Measurements from ENCODE around the gene RBAK. TPM values are rescaled to one million over a fixed set of nuclear protein-coding genes. Genes with fewer than 3 reads are reported as not detected.

The RBAK gene
- total RNA-seq, 1 experiment from 2014 or later, result 16.2 TPM

GRCh38 chr7:5077740-5078139, 32.1 kb downstream of the RBAK start:
- RAD21 ChIA-PET (ENCODE audit: low non-redundant PET in 1 of 2, low total read pairs in 2 of 2, uncharacterized antibody in 2 of 2, unreplicated experiment in 2 of 2), result no interaction called here

More at GRCh38 chr7:5077740-5078139, 32.1 kb downstream of the RBAK start:
- no peak for DNase-seq (ENCODE audit: low read depth, low spot score)
- no peak overlapping the region for H3K9ac ChIP-seq (ENCODE audit: low read length)
- H3K4me2 ChIP-seq (ENCODE audit: low read length), result no peak overlapping the region
- no peaks in the 10 kb centered on the region for H3K79me2 ChIP-seq (ENCODE audit: insufficient read depth, low read length)
- ChIA-PET POLR2A (no interaction called here), CTCF (no interaction called here)
- no peaks in the 10 kb centered on the region for H3K9me3 ChIP-seq (ENCODE audit: control insufficient read depth in 1 of 2, insufficient read depth in 1 of 2, low read depth in 1 of 2, low read length in 2 of 2)
- no peak overlapping the region for H3K27ac ChIP-seq (ENCODE audit: low read depth, low read length)
- TF ChIP-seq TCF7L2 (IDR thresholded peaks at IDR 0.05; ENCODE audit: borderline replicate concordance, extremely low read depth, insufficient read depth, insufficient read length) (no peak), JUND (IDR thresholded peaks at IDR 0.05) (no peak), ZFX (IDR thresholded peaks at IDR 0.05) (no peak), EZH2 (IDR thresholded peaks at IDR 0.05) (no peak), SIN3A (IDR thresholded peaks at IDR 0.05; ENCODE audit: low read depth) (no peak), CEBPB (IDR thresholded peaks at IDR 0.05; ENCODE audit: low read depth) (no peak), CBX3 (IDR thresholded peaks at IDR 0.05; ENCODE audit: low read depth) (no peak), ZNF274 (IDR thresholded peaks at IDR 0.05; ENCODE audit: low read depth, low read length) (no peak), MAX (IDR thresholded peaks at IDR 0.05) (no peak), ELF1 (IDR thresholded peaks at IDR 0.05; ENCODE audit: borderline replicate concordance, low read depth) (no peak), POLR2A (IDR thresholded peaks at IDR 0.05; ENCODE audit: borderline replicate concordance, extremely low read depth, insufficient read depth, insufficient read length) (no peak), ATF3 (IDR thresholded peaks at IDR 0.05) (no peak), CTCF (IDR thresholded peaks at IDR 0.05 in 2 of 3, conservative IDR thresholded peaks at IDR 0.05 in 1 of 3; ENCODE audit: borderline replicate concordance in 1 of 3, insufficient read depth in 1 of 3, low read depth in 2 of 3, low read length in 2 of 3) (no peak), FOSL1 (IDR thresholded peaks at IDR 0.05; ENCODE audit: low read depth) (no peak)
- H3K27me3 ChIP-seq (ENCODE audit: insufficient read depth, low read length), result no peaks in the 10 kb centered on the region
- H3K36me3 ChIP-seq (ENCODE audit: control insufficient read depth in 1 of 2, insufficient read depth in 2 of 2, low read length in 2 of 2), result no peaks in the 10 kb centered on the region
- ATAC-seq, result no peak
- H2AFZ ChIP-seq (ENCODE audit: low read depth, low read length, poor library complexity, severe bottlenecking), result no peak overlapping the region
- no peak overlapping the region for H3K4me3 ChIP-seq (replicated peaks in 1 of 2; ENCODE audit: low read depth in 1 of 2, low read length in 2 of 2)
- intact Hi-C loops (cut with micrococcal nuclease), result no loop called here
- H3K4me1 ChIP-seq (ENCODE audit: control insufficient read depth in 1 of 2, insufficient read depth in 2 of 2, low read length in 2 of 2), result no peaks in the 10 kb centered on the region
- BruUV-seq (replicated peaks), result no TSS peak
- no peaks in the 10 kb centered on the region for H4K20me1 ChIP-seq (ENCODE audit: insufficient read depth)
- H3K9me2 ChIP-seq (ENCODE audit: insufficient read depth), result no peaks in the 10 kb centered on the region
